GM10248 (cell line): Measurements from ENCODE around the gene TPBGL.
"Not testable (repeated sequence)": the region's sequence is repeated elsewhere in the genome, so short reads cannot be mapped to it uniquely, and the experiment has no call there.

Experiments
- CTCF ChIA-PET: fragments of 300-600 bp; sonication (Branson Sonifier 250); formaldehyde crosslinking; extraction: SDS; loops from one replicate; lab custom pipeline; 2021; ENCODE audit warnings: antibody characterized with exemption; lab: Yijun Ruan, JAX
- POLR2A ChIA-PET: fragments of 350-650 bp; sonication (Branson Sonifier 250); formaldehyde crosslinking; extraction: SDS; loops from one replicate; lab custom pipeline; 2020; ENCODE audit warnings: antibody characterized with exemption; lab: Yijun Ruan, JAX
- DNase-seq: peaks from one replicate; pipeline ENCODE4 v3.0.0; 2012; ENCODE audit errors: extremely low spot score
- CTCF ChIP-seq: IDR thresholded peaks from 2 replicates; pipeline ENCODE4 v1.5.1; 2012; ENCODE audit warnings: mild to moderate bottlenecking, low read depth; ENCODE audit errors: extremely low read depth, missing control alignments, control extremely low read depth

TPBGL gene

GRCh38 chr11:75272391-75272790 lies 31.8 kb downstream of the TPBGL start:
- no peak for DNase-seq
- POLR2A ChIA-PET = no interaction called here
- TF ChIP-seq CTCF = no peak
- CTCF ChIA-PET = interaction anchor here (1.3 to 13.4 kb wide), 7 partner anchors 8 to 131 kb away, joined by 3 to 224 read pairs (median 7); no protein-coding TSS in a partner anchor

GRCh38 chr11:75272821-75273301 lies 32.3 kb downstream of the TPBGL start:
- DNase-seq = no peak
- POLR2A ChIA-PET = no interaction called here
- TF ChIP-seq CTCF = no peak
- CTCF ChIA-PET = interaction anchor here (1.3 to 13.4 kb wide), 6 partner anchors 7 to 132 kb away, joined by 3 to 224 read pairs (median 12); no protein-coding TSS in a partner anchor

- no peak for TF ChIP-seq CTCF
- POLR2A ChIA-PET = no interaction called here
- no peak for DNase-seq
- CTCF ChIA-PET = interaction anchor here (1.2 to 13.4 kb wide), 5 partner anchors 6 to 251 kb away, joined by 5 to 224 read pairs (median 6); no protein-coding TSS in a partner anchor
Observed at GRCh38 chr11:75273411-75274391, 33.1 kb downstream of the TPBGL start.

GRCh38 chr11:75274716-75275115 lies 34.1 kb downstream of the TPBGL start:
- POLR2A ChIA-PET = not testable (repeated sequence)
- CTCF ChIA-PET = interaction anchor here (1.2 to 13.4 kb wide), 2 partner anchors 111 to 252 kb away, joined by 5 to 224 read pairs; no protein-coding TSS in a partner anchor

GRCh38 chr11:75275581-75275980 lies 35.0 kb downstream of the TPBGL start:
- ChIA-PET CTCF (interaction anchor here (0.8 to 13.4 kb wide), 5 partner anchors 14 to 135 kb away, joined by 3 to 224 read pairs (median 4); no protein-coding TSS in a partner anchor), POLR2A (no interaction called here)
- DNase-seq = no peak
- TF ChIP-seq CTCF = no peak

More at GRCh38 chr11:75274716-75275115, 34.1 kb downstream of the TPBGL start:
- DNase-seq = not testable (repeated sequence)

GRCh38 chr11:75276186-75276585 lies 35.6 kb downstream of the TPBGL start:
- CTCF ChIA-PET = interaction anchor here (0.8 to 13.4 kb wide), 5 partner anchors 14 to 136 kb away, joined by 3 to 224 read pairs (median 4); no protein-coding TSS in a partner anchor
- DNase-seq = no peak
- no peak for TF ChIP-seq CTCF
- POLR2A ChIA-PET = no interaction called here

- no peak for TF ChIP-seq CTCF
- ChIA-PET POLR2A (no interaction called here), CTCF (interaction anchor here (0.8 to 13.4 kb wide), 5 partner anchors 13 to 136 kb away, joined by 3 to 224 read pairs (median 5); no protein-coding TSS in a partner anchor)
- DNase-seq = no peak
Observed at GRCh38 chr11:75276686-75277085, 36.1 kb downstream of the TPBGL start.
